HG03045 (cell line): ENCODE measurements around the gene TPSD1.

ENCODE experiments used
- ATAC-seq: cut with Tn5 transposase; IDR thresholded peaks from one replicate; pipeline ENCODE4 v1.9.1; 2021; ENCODE audit warnings: mild to moderate bottlenecking, moderate library complexity; ENCODE audit not compliant: unreplicated experiment

The TPSD1 gene

GRCh38 chr16:1297018-1297696 is 41.3 kb downstream of the TPSD1 start:
- ATAC-seq: no peak

GRCh38 chr16:1298406-1298805 is 42.5 kb downstream of the TPSD1 start:
- ATAC-seq: no peak

GRCh38 chr16:1299012-1299867 is 43.4 kb downstream of the TPSD1 start:
- no peak for ATAC-seq

- no peak for ATAC-seq
Measured at GRCh38 chr16:1299868-1300203, 44.0 kb downstream of the TPSD1 start.

GRCh38 chr16:1300664-1301476 is 45.0 kb downstream of the TPSD1 start:
- no peak for ATAC-seq

- ATAC-seq: no peak
Measured at GRCh38 chr16:1301562-1301961, 45.7 kb downstream of the TPSD1 start.

GRCh38 chr16:1305823-1306222 is 50.0 kb downstream of the TPSD1 start:
- ATAC-seq: no peak

- no peak for ATAC-seq
Measured at GRCh38 chr16:1306334-1306733, 50.5 kb downstream of the TPSD1 start.

- ATAC-seq: no peak
Measured at GRCh38 chr16:1308036-1308976, 52.4 kb downstream of the TPSD1 start.
